ENCODE results near the gene PRODH. TPM values are rescaled to one million over a fixed set of nuclear protein-coding genes. Genes with fewer than 3 reads are reported as not detected.
"Not testable (repeated sequence)": the region's sequence is repeated elsewhere in the genome, so short reads cannot be mapped to it uniquely, and the experiment has no call there.

Gene PRODH
- total and polyA plus RNA-seq, 2 donors from 2014 or later: 6.7 to 8.2 TPM

- Histone ChIP-seq H3K27ac (ENCODE audit: low read depth in 2 of 2, low read length in 2 of 2) (no peak overlapping the region), H3K36me3 (ENCODE audit: control insufficient read depth in 2 of 3, insufficient read depth in 3 of 3, low read length in 3 of 3) (no peaks in the 10 kb centered on the region), H3K9ac (ENCODE audit: low read length in 3 of 3) (no peak overlapping the region), H3K27me3 (ENCODE audit: control insufficient read depth, insufficient read depth, low read length) (no peaks in the 10 kb centered on the region), H3K4me1 (ENCODE audit: control insufficient read depth in 2 of 3, insufficient read depth in 2 of 3, low read depth in 1 of 3, low read length in 3 of 3) (no peaks in the 10 kb centered on the region), H3K4me3 (ENCODE audit: low read length in 3 of 3) (no peak overlapping the region), H3K9me3 (ENCODE audit: control insufficient read depth in 2 of 3, insufficient read depth in 1 of 3, low read length in 3 of 3) (no peaks in the 10 kb centered on the region)
- intact Hi-C loops (cut with DNase I): no loop called here
- TF ChIP-seq CTCF (IDR thresholded peaks at IDR 0.05; ENCODE audit: borderline replicate concordance, extremely low read depth, insufficient read depth): no peak
- FAIRE-seq (no peak), DNase-seq (peak in 1 of 5 donors; percentile 38)
These were observed 19.6 kb upstream of the PRODH start for GRCh38 chr22:18955696-18956095.

GRCh38 chr22:18954990-18955571 is 19.0 kb upstream of the PRODH start:
- DNase-seq (peak in 1 of 5 donors; percentile 66), FAIRE-seq (no peak)
- Histone ChIP-seq H3K36me3 (ENCODE audit: control insufficient read depth in 2 of 3, insufficient read depth in 3 of 3, low read length in 3 of 3) (no peaks in the 10 kb centered on the region), H3K9me3 (ENCODE audit: control insufficient read depth in 2 of 3, insufficient read depth in 1 of 3, low read length in 3 of 3) (no peaks in the 10 kb centered on the region), H3K4me3 (ENCODE audit: low read length in 3 of 3) (no peak overlapping the region), H3K27me3 (ENCODE audit: control insufficient read depth, insufficient read depth, low read length) (no peaks in the 10 kb centered on the region), H3K27ac (ENCODE audit: low read depth in 2 of 2, low read length in 2 of 2) (no peak overlapping the region), H3K4me1 (ENCODE audit: control insufficient read depth in 2 of 3, insufficient read depth in 2 of 3, low read depth in 1 of 3, low read length in 3 of 3) (no peaks in the 10 kb centered on the region), H3K9ac (ENCODE audit: low read length in 3 of 3) (no peak overlapping the region)
- intact Hi-C loops (cut with DNase I): no loop called here
- TF ChIP-seq CTCF (IDR thresholded peaks at IDR 0.05; ENCODE audit: borderline replicate concordance, extremely low read depth, insufficient read depth): no peak

- peak; percentile 63 to 90 (median 84) for DNase-seq
- H3K36me3 ChIP-seq (ENCODE audit: control insufficient read depth in 2 of 3, insufficient read depth in 3 of 3, low read length in 3 of 3); H3K4me1 ChIP-seq (ENCODE audit: control insufficient read depth in 2 of 3, insufficient read depth in 2 of 3, low read depth in 1 of 3, low read length in 3 of 3); FAIRE-seq; H3K4me3 ChIP-seq (ENCODE audit: low read length in 3 of 3); intact Hi-C loops (cut with DNase I); H3K27me3 ChIP-seq (ENCODE audit: control insufficient read depth, insufficient read depth, low read length); H3K9me3 ChIP-seq (ENCODE audit: control insufficient read depth in 2 of 3, insufficient read depth in 1 of 3, low read length in 3 of 3); H3K9ac ChIP-seq (ENCODE audit: low read length in 3 of 3); H3K27ac ChIP-seq (ENCODE audit: low read depth in 2 of 2, low read length in 2 of 2): not testable (repeated sequence)
- TF ChIP-seq CTCF (IDR thresholded peaks at IDR 0.05; ENCODE audit: borderline replicate concordance, extremely low read depth, insufficient read depth): peak; percentile 86
These were observed 18.4 kb upstream of the PRODH start for GRCh38 chr22:18954303-18954989.

GRCh38 chr22:18953128-18953527 is 17.0 kb upstream of the PRODH start:
- H3K9me3 ChIP-seq (ENCODE audit: control insufficient read depth in 2 of 3, insufficient read depth in 1 of 3, low read length in 3 of 3); H3K4me3 ChIP-seq (ENCODE audit: low read length in 3 of 3); H3K27me3 ChIP-seq (ENCODE audit: control insufficient read depth, insufficient read depth, low read length); FAIRE-seq; H3K27ac ChIP-seq (ENCODE audit: low read depth in 2 of 2, low read length in 2 of 2); intact Hi-C loops (cut with DNase I); H3K36me3 ChIP-seq (ENCODE audit: control insufficient read depth in 2 of 3, insufficient read depth in 3 of 3, low read length in 3 of 3); H3K9ac ChIP-seq (ENCODE audit: low read length in 3 of 3); H3K4me1 ChIP-seq (ENCODE audit: control insufficient read depth in 2 of 3, insufficient read depth in 2 of 3, low read depth in 1 of 3, low read length in 3 of 3): not testable (repeated sequence)
- DNase-seq: peak in 1 of 5 donors; percentile 48

Data from kidney (tissue), 14 donors.